MCF 10A (cell line): Measurements from ENCODE around the gene TLR4. TPM values are rescaled to one million over a fixed set of nuclear protein-coding genes. Genes with fewer than 3 reads are reported as not detected.

ENCODE experiments used
- BruUV-seq: library from RNA; stranded (reverse); fragments of 400-500 nt; replicated peaks from 2 replicates; lab custom pipeline; 2021; lab: Mats Ljungman, UMichigan
- CTCF ChIA-PET: fragments of 300-600 bp; sonication (Branson Sonifier 250); formaldehyde crosslinking; extraction: SDS; loops from one replicate; lab custom pipeline; 2021; ENCODE audit warnings: antibody characterized with exemption, inconsistent platforms; lab: Yijun Ruan, JAX
- POLR2A ChIA-PET: fragments of 300-600, 350-650 bp; sonication (Branson Sonifier 250); formaldehyde crosslinking; extraction: SDS; loops from one replicate; lab custom pipeline; 2020; ENCODE audit warnings: antibody characterized with exemption, inconsistent platforms; lab: Yijun Ruan, JAX
- DNase-seq: peaks from one replicate; pipeline ENCODE4 v3.0.0-alpha.2; 2018; ENCODE audit not compliant: unreplicated experiment
- H3K27ac Mint-ChIP-seq: one replicate; pipeline ENCODE4 v1.8.0; 2022; ENCODE audit warnings: mild to moderate bottlenecking, low read depth, mixed read lengths; ENCODE audit not compliant: unreplicated experiment
- H3K27me3 Mint-ChIP-seq: one replicate; pipeline ENCODE4 v1.8.0; 2022; ENCODE audit warnings: mixed read lengths; ENCODE audit not compliant: insufficient read depth, unreplicated experiment
- H3K36me3 Mint-ChIP-seq: one replicate; pipeline ENCODE4 v1.8.0; 2022; ENCODE audit warnings: mild to moderate bottlenecking, moderate library complexity, mixed read lengths; ENCODE audit not compliant: insufficient read depth, unreplicated experiment
- H3K4me1 Mint-ChIP-seq: one replicate; pipeline ENCODE4 v1.8.0; 2022; ENCODE audit warnings: mixed read lengths; ENCODE audit not compliant: insufficient read depth, unreplicated experiment
- H3K4me3 Mint-ChIP-seq: one replicate; pipeline ENCODE4 v1.8.0; 2022; ENCODE audit warnings: mild to moderate bottlenecking, moderate library complexity, mixed read lengths; ENCODE audit not compliant: unreplicated experiment
- H3K9me3 Mint-ChIP-seq: one replicate; pipeline ENCODE4 v1.8.0; 2022; ENCODE audit warnings: mixed read lengths; ENCODE audit not compliant: unreplicated experiment
- intact Hi-C: fragments of 100-400 bp; cut with micrococcal nuclease; formaldehyde crosslinking; loops from 2 replicates; pipeline ENCODE4 v1.14.1; 2022
- total RNA-seq: library from RNA; stranded (reverse); gene quantifications from 2 replicates; pipeline ENCODE4 v1.2.3, GENCODE V29; 2022
- TF ChIP-seq, protein P1 (sequence below): fragments of 200-600 bp; IDR thresholded peaks from one replicate; pipeline ENCODE4 v1.8.0; 2022; ENCODE audit warnings: antibody characterized with exemption, mild to moderate bottlenecking; ENCODE audit not compliant: unreplicated experiment

TLR4 gene
- total RNA-seq, 1 experiment from 2014 or later, result not detected

- no peak overlapping the region for H3K27ac Mint-ChIP-seq
- POLR2A ChIA-PET, result interaction anchor here (0.6 kb wide), 1 partner anchor 574 kb away, joined by 3 read pairs; no protein-coding TSS in a partner anchor
These were observed 41.4 kb downstream of the TLR4 start for GRCh38 chr9:117745598-117745997.

DNA sequence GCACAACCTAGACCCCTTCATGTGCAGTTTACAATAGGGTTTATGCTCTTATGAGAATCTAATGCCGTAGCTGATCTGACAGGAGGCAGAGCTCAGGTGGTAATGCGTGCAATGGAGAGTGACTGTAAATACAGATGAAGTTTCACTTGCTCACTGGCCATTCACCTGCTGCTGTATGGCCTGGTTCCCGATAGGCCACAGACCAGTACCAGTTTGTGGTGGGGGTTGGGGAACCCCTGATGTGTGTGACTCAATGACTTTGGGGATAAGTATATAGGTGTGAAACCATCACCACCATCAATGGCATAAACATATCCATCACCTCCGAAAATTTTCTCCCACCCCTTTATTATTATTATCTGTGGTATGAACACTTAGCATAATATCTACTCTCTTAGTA, 42.1 kb downstream of the TLR4 start:
- no TSS peak for BruUV-seq
- Mint-ChIP-seq H3K4me1 (no peaks in the 10 kb centered on the region), H3K4me3 (no peak overlapping the region), H3K36me3 (no peaks in the 10 kb centered on the region), H3K27me3 (no peaks in the 10 kb centered on the region), H3K9me3 (peaks cover 43% of the 10 kb centered on the region), H3K27ac (no peak overlapping the region)
- TF ChIP-seq, protein P1, sequence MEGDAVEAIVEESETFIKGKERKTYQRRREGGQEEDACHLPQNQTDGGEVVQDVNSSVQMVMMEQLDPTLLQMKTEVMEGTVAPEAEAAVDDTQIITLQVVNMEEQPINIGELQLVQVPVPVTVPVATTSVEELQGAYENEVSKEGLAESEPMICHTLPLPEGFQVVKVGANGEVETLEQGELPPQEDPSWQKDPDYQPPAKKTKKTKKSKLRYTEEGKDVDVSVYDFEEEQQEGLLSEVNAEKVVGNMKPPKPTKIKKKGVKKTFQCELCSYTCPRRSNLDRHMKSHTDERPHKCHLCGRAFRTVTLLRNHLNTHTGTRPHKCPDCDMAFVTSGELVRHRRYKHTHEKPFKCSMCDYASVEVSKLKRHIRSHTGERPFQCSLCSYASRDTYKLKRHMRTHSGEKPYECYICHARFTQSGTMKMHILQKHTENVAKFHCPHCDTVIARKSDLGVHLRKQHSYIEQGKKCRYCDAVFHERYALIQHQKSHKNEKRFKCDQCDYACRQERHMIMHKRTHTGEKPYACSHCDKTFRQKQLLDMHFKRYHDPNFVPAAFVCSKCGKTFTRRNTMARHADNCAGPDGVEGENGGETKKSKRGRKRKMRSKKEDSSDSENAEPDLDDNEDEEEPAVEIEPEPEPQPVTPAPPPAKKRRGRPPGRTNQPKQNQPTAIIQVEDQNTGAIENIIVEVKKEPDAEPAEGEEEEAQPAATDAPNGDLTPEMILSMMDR, result no peak
- no peak for DNase-seq
- intact Hi-C loops, result no loop called here
- ChIA-PET CTCF (no interaction called here), POLR2A (interaction anchor here (0.6 kb wide), 1 partner anchor 573 kb away, joined by 3 read pairs; no protein-coding TSS in a partner anchor)

More at GRCh38 chr9:117745598-117745997, 41.4 kb downstream of the TLR4 start:
- Mint-ChIP-seq H3K36me3 (no peaks in the 10 kb centered on the region), H3K4me3 (no peak overlapping the region), H3K9me3 (peaks cover 43% of the 10 kb centered on the region), H3K4me1 (no peaks in the 10 kb centered on the region), H3K27me3 (no peaks in the 10 kb centered on the region)
- DNase-seq, result no peak
- TF ChIP-seq, protein P1, result no peak
- no TSS peak for BruUV-seq
- intact Hi-C loops, result no loop called here
- CTCF ChIA-PET, result no interaction called here

DNA sequence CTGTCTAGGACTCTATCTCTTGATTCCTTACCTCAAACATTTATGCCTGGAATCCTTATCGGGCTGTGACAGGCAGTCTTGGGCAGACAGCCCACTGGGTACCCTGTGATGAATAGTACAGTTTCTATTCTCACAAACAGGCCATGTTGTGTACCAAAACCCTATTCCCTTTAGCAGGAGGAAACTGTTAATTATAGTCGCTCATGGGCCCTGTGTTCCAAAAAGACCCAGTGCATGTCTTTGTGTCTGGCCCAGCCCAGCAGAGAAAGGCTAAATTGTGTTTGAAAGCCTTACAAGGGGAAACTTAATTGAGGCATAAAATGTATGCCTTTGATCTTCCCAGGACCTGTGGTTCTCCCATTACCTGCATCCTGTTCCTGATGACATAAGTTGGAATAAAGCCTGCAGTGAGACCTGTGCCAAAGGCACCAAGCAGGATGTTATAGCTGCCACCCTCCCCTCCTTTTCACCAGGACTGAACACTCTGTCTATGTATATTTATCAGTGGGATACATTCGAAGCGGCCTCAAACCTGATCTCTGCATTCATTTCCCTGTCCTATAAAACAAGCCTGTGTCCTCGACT, 43.3 kb downstream of the TLR4 start:
- Mint-ChIP-seq H3K9me3 (peaks cover 41% of the 10 kb centered on the region), H3K27ac (no peak overlapping the region), H3K4me3 (no peak overlapping the region), H3K27me3 (no peaks in the 10 kb centered on the region), H3K4me1 (no peaks in the 10 kb centered on the region), H3K36me3 (peaks cover 4% of the 10 kb centered on the region)
- intact Hi-C loops, result no loop called here
- POLR2A ChIA-PET, result no interaction called here
- BruUV-seq, result no TSS peak
- CTCF ChIA-PET, result no interaction called here
- DNase-seq, result no peak
- TF ChIP-seq, protein P1, result no peak

- BruUV-seq, result no TSS peak
- ChIA-PET POLR2A (no interaction called here), CTCF (interaction anchor here (0.7 kb wide), 1 partner anchor 1362 kb away, joined by 3 read pairs; no protein-coding TSS in a partner anchor)
These were observed 46.2 kb downstream of the TLR4 start for GRCh38 chr9:117750401-117750800.

More at GRCh38 chr9:117750401-117750800, 46.2 kb downstream of the TLR4 start:
- intact Hi-C loops, result no loop called here
- Mint-ChIP-seq H3K4me3 (no peak overlapping the region), H3K27ac (no peak overlapping the region), H3K4me1 (no peaks in the 10 kb centered on the region), H3K36me3 (peaks cover 4% of the 10 kb centered on the region), H3K27me3 (no peaks in the 10 kb centered on the region), H3K9me3 (peaks cover 58% of the 10 kb centered on the region)
- TF ChIP-seq, protein P1, result no peak
- DNase-seq, result no peak
